Adrenal gland (tissue), 12 donors: Measurements from ENCODE around the gene ZC3H18. TPM values are rescaled to one million over a fixed set of nuclear protein-coding genes. Genes with fewer than 3 reads are reported as not detected.

Experiments
- DNase-seq, 7 donors: peaks; one replicate each; pipeline ENCODE4 v3.0.0-alpha.2; 2019 to 2020
- H3K27ac ChIP-seq, 5 donors: fragments of 200-600 bp; sonication (generic) in 4 of 5; 1 replicate in 3 of 5; 2 replicates in 2 of 5; pipeline versions ENCODE4 v1.5.1 to v1.8.0; 2016 to 2020; ENCODE audit warnings: mild to moderate bottlenecking in 1 of 5
- H3K27me3 ChIP-seq: fragments of 200-600 bp; 2 replicates; pipeline ENCODE4 v1.8.0; 2021
- H3K36me3 ChIP-seq, 2 donors: fragments of 200-600 bp; replicated peaks in 1 of 2; 1 replicate in 1 of 2; 2 replicates in 1 of 2; pipeline versions ENCODE4 v1.5.1 to v1.8.0; 2018 to 2022
- H3K4me1 ChIP-seq, 2 donors: fragments of 200-600 bp; replicated peaks in 1 of 2; 1 replicate in 1 of 2; 2 replicates in 1 of 2; pipeline versions ENCODE4 v1.5.1 to v1.8.0; 2018 to 2021
- H3K4me3 ChIP-seq, 4 donors: fragments of 200-600 bp; sonication (generic) in 3 of 4; one replicate each; pipeline ENCODE4 v1.5.1; 2016 to 2018
- H3K9me3 ChIP-seq, 3 donors: fragments of 200-600 bp; sonication (generic) in 1 of 3; replicated peaks in 1 of 3; 1 replicate in 2 of 3; 2 replicates in 1 of 3; pipeline versions ENCODE4 v1.5.1 to v1.8.0; 2016 to 2021
- POLR2A ChIP-seq, 2 donors: fragments of 450-650 bp; IDR thresholded peaks; one replicate each; pipeline ENCODE4 v1.6.1; 2017; ENCODE audit warnings: antibody characterized with exemption in 2 of 2, mild to moderate bottlenecking in 2 of 2, moderate library complexity in 1 of 2
- WGBS, 4 donors: extraction: QIAGEN DNeasy Blood & Tissue Kit in 2 of 4; methylation state at CpG; one replicate each; pipeline versions ENCODE4 v1.1.5 to v1.1.7; 2013 to 2017; 5-methylcytosine and 5-hydroxymethylcytosine counted together
- intact Hi-C, 2 donors: fragments of 100-400 bp; cut with DNase I; formaldehyde crosslinking; loops; one replicate each; pipeline versions ENCODE4 v1.14.1 to v1.15.0; 2022 to 2023
- polyA plus RNA-seq, 3 donors: library from polyadenylated mRNA; stranded (reverse); fragments of 200-250 nt in 2 of 3; fragments of 350-450 nt in 1 of 3; fragmentation: Illumina TruSeq in 1 of 3; extraction: RNeasy Lipid Tissue Mini Kit (QIAGEN cat#74804) in 1 of 3; gene quantifications; one replicate each; pipeline ENCODE4 v1.2.3, GENCODE V29; 2013 to 2014
- total RNA-seq, 9 donors: library from RNA; depleted of rRNA in 4 of 9; stranded (reverse); fragments of >200 nt in 4 of 9; fragments of 120-200 nt in 1 of 9; fragmentation: NEBNext Ultra II Directional in 1 of 9; extraction: Animal tissue kit (Norgen Biotek cat#: 25700) in 1 of 9; gene quantifications; one replicate each; pipeline versions ENCODE4 v1.1.0 to v1.2.4, GENCODE V29; 2013 to 2023
- TF ChIP-seq, protein P1 (sequence below), 6 experiments: fragments of 450-650 bp in 4 of 6; fragments of 200-600 bp in 2 of 6; sonication (generic) in 1 of 6; IDR thresholded peaks; 1 replicate in 5 of 6; 2 replicates in 1 of 6; pipeline versions ENCODE4 v1.5.1 to v1.8.0; 2016 to 2021; ENCODE audit warnings: antibody characterized with exemption in 6 of 6, mild to moderate bottlenecking in 2 of 6, moderate library complexity in 1 of 6
- donor health status: healthy with polysubstance abuse.
- donor health status: Bipolar disorder and iron deficiency.
- donor health status: DM: yes; HTN: yes; CAD: no.
- donor health status: DM: no; HTN: no; CAD: no.
- donor health status: DM: no; HTN: no; CAD: no.
- donor health status: DM: yes; HTN: yes; CAD: no.

The ZC3H18 gene
- total and polyA plus RNA-seq, 12 donors, result 6.1 to 49.1 (median 22.9) TPM

- 86 to 94% (median 91%) methylated on average over 12 to 16 of the region's 16 CpGs for WGBS, 4 donors
- TF ChIP-seq POLR2A (IDR thresholded peaks at IDR 0.05), result no peak
- TF ChIP-seq, protein P1, sequence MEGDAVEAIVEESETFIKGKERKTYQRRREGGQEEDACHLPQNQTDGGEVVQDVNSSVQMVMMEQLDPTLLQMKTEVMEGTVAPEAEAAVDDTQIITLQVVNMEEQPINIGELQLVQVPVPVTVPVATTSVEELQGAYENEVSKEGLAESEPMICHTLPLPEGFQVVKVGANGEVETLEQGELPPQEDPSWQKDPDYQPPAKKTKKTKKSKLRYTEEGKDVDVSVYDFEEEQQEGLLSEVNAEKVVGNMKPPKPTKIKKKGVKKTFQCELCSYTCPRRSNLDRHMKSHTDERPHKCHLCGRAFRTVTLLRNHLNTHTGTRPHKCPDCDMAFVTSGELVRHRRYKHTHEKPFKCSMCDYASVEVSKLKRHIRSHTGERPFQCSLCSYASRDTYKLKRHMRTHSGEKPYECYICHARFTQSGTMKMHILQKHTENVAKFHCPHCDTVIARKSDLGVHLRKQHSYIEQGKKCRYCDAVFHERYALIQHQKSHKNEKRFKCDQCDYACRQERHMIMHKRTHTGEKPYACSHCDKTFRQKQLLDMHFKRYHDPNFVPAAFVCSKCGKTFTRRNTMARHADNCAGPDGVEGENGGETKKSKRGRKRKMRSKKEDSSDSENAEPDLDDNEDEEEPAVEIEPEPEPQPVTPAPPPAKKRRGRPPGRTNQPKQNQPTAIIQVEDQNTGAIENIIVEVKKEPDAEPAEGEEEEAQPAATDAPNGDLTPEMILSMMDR (IDR thresholded peaks at IDR 0.05), result no peak
- no peaks in the 10 kb centered on the region for H3K9me3 ChIP-seq
- intact Hi-C loops, result no loop called here
- no peaks in the 10 kb centered on the region for H3K36me3 ChIP-seq
- H3K27ac ChIP-seq, result no peak overlapping the region
- no peaks in the 10 kb centered on the region for H3K4me1 ChIP-seq
- no peak for DNase-seq
- H3K27me3 ChIP-seq, result no peaks in the 10 kb centered on the region
- H3K4me3 ChIP-seq, result no peak overlapping the region
Measured at GRCh38 chr16:88645455-88645854, 75.3 kb downstream of the ZC3H18 start.

DNA sequence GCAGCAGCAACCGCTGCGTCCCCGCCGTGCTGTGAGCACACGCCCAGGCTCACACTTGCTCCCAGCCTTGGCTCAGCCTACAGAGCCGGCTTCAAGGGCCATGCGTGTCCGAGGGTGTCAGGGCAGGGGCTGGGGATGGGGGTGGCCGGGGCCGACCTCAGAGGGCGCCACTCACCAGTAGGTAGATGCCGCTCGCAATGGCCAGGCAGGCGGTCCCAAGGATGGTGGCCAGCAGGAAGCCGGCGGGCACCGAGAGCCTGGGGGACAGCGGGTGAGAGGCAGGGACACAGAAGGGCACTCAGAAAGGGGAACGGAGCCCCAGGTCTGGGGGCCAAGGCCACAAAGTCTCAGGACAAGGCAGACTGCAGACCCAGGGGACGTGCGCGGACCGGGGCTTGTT lies 75.7 kb downstream of the ZC3H18 start:
- H3K4me3 ChIP-seq, result no peak overlapping the region
- no peaks in the 10 kb centered on the region for H3K36me3 ChIP-seq
- no peak for TF ChIP-seq POLR2A (IDR thresholded peaks at IDR 0.05)
- TF ChIP-seq, protein P1 (IDR thresholded peaks at IDR 0.05), result no peak
- no peaks in the 10 kb centered on the region for H3K9me3 ChIP-seq
- H3K27me3 ChIP-seq, result no peaks in the 10 kb centered on the region
- peaks cover 0 to 3% of the 10 kb centered on the region in 2 donors for H3K4me1 ChIP-seq
- intact Hi-C loops, result no loop called here
- DNase-seq, result no peak
- H3K27ac ChIP-seq, result no peak overlapping the region
- WGBS, 4 donors, result 86 to 95% (median 89%) methylated on average over 13 to 23 of the region's 23 CpGs

- TF ChIP-seq, protein P1 (IDR thresholded peaks at IDR 0.05), result no peak
- no peak for TF ChIP-seq POLR2A (IDR thresholded peaks at IDR 0.05)
- intact Hi-C loops, result no loop called here
- Histone ChIP-seq H3K4me1 (peaks cover 0 to 9% of the 10 kb centered on the region in 2 donors), H3K9me3 (no peaks in the 10 kb centered on the region), H3K4me3 (no peak overlapping the region), H3K36me3 (no peaks in the 10 kb centered on the region), H3K27me3 (no peaks in the 10 kb centered on the region), H3K27ac (no peak overlapping the region)
- WGBS, 4 donors, result 79 to 84% (median 83%) methylated on average over 17 to 28 of the region's 28 CpGs
- no peak for DNase-seq
Measured at GRCh38 chr16:88646345-88647034, 76.3 kb downstream of the ZC3H18 start.

GRCh38 chr16:88647178-88648070 lies 77.2 kb downstream of the ZC3H18 start:
- no peak for DNase-seq
- 68 to 89% (median 87%) methylated on average over 5 to 22 of the region's 22 CpGs for WGBS, 4 donors
- intact Hi-C loops, result no loop called here

More at GRCh38 chr16:88647178-88648070, 77.2 kb downstream of the ZC3H18 start:
- H3K4me1 ChIP-seq, result peaks cover 0 to 12% of the 10 kb centered on the region in 2 donors
- TF ChIP-seq, protein P1 (IDR thresholded peaks at IDR 0.05), result no peak
- no peak for TF ChIP-seq POLR2A (IDR thresholded peaks at IDR 0.05)
- no peak overlapping the region for H3K4me3 ChIP-seq
- no peak overlapping the region for H3K27ac ChIP-seq
- no peaks in the 10 kb centered on the region for H3K9me3 ChIP-seq
- H3K36me3 ChIP-seq, result no peaks in the 10 kb centered on the region
- no peaks in the 10 kb centered on the region for H3K27me3 ChIP-seq
